Smooth muscle cell (in vitro differentiated cells): ENCODE measurements around the gene DDN. TPM values are rescaled to one million over a fixed set of nuclear protein-coding genes. Genes with fewer than 3 reads are reported as not detected.

Experiments
- DNase-seq: peaks from one replicate; lab custom pipeline; 2025; ENCODE audit not compliant: unreplicated experiment; lab: John Stamatoyannopoulos, UW
- H2AFZ ChIP-seq: fragments of 200-600 bp; sonication (generic); 2 replicates; pipeline ENCODE4 v1.6.0; 2016; ENCODE audit warnings: antibody characterized with exemption, low read depth, mild to moderate bottlenecking
- H3F3A ChIP-seq: fragments of 200-600 bp; sonication (generic); 2 replicates; pipeline ENCODE4 v1.6.0; 2017; ENCODE audit warnings: antibody characterized with exemption, low read depth
- H3K27ac ChIP-seq: fragments of 200-600 bp; sonication (generic); 2 replicates; pipeline ENCODE4 v1.5.1; 2016; ENCODE audit warnings: low read depth, mild to moderate bottlenecking
- H3K27me3 ChIP-seq: fragments of 200-600 bp; sonication (generic); 2 replicates; pipeline ENCODE4 v1.6.1; 2016; ENCODE audit warnings: low read depth, mild to moderate bottlenecking
- H3K36me3 ChIP-seq: fragments of 200-600 bp; sonication (generic); 2 replicates; pipeline ENCODE4 v1.5.1; 2016; ENCODE audit warnings: low read depth
- H3K4me1 ChIP-seq: fragments of 200-600 bp; sonication (generic); 2 replicates; pipeline ENCODE4 v1.5.1; 2016; ENCODE audit warnings: low read depth
- H3K4me2 ChIP-seq: fragments of 200-600 bp; sonication (generic); 2 replicates; pipeline ENCODE4 v1.6.0; 2016; ENCODE audit warnings: mild to moderate bottlenecking
- H3K4me3 ChIP-seq: fragments of 200-600 bp; sonication (generic); 2 replicates; pipeline ENCODE4 v1.5.1; 2016; ENCODE audit warnings: mild to moderate bottlenecking
- H3K79me2 ChIP-seq: fragments of 200-600 bp; sonication (generic); 2 replicates; pipeline ENCODE4 v1.6.0; 2016; ENCODE audit warnings: low read depth, mild to moderate bottlenecking
- H3K9ac ChIP-seq: fragments of 200-600 bp; sonication (generic); 2 replicates; pipeline ENCODE4 v1.6.0; 2016; ENCODE audit warnings: low read depth
- H3K9me3 ChIP-seq: fragments of 200-600 bp; sonication (generic); replicated peaks from 2 replicates; pipeline ENCODE4 v1.5.1; 2016; ENCODE audit warnings: low read depth
- H4K20me1 ChIP-seq: fragments of 200-600 bp; sonication (generic); 2 replicates; pipeline ENCODE4 v1.6.0; 2016; ENCODE audit warnings: low read depth
- WGBS: methylation state at CpG from one replicate; pipeline ENCODE4 v1.1.7; 2016; ENCODE audit warnings: low lambda C conversion rate; 5-methylcytosine and 5-hydroxymethylcytosine counted together
- polyA plus RNA-seq: library from polyadenylated mRNA; unstranded; fragments of >200 nt; fragmentation: Nextera tagmentation; extraction: Ambion mirVana; gene quantifications from 2 replicates; pipeline ENCODE4 v1.2.1, GENCODE V29; 2016
- total RNA-seq: library from RNA; depleted of rRNA; stranded (reverse); fragments of >200 nt; gene quantifications from 2 replicates; pipeline ENCODE4 v1.2.3, GENCODE V29; 2014
- TF ChIP-seq, protein P1 (sequence below): fragments of 200-600 bp; sonication (generic); IDR thresholded peaks from 2 replicates; pipeline ENCODE4 v1.5.1; 2017; ENCODE audit warnings: borderline replicate concordance, mild to moderate bottlenecking, antibody characterized with exemption; ENCODE audit not compliant: insufficient read depth, poor library complexity, severe bottlenecking

The DDN gene
- total and polyA plus RNA-seq, 2 experiments from 2014 or later = 0.03 to 0.13 TPM

DNA sequence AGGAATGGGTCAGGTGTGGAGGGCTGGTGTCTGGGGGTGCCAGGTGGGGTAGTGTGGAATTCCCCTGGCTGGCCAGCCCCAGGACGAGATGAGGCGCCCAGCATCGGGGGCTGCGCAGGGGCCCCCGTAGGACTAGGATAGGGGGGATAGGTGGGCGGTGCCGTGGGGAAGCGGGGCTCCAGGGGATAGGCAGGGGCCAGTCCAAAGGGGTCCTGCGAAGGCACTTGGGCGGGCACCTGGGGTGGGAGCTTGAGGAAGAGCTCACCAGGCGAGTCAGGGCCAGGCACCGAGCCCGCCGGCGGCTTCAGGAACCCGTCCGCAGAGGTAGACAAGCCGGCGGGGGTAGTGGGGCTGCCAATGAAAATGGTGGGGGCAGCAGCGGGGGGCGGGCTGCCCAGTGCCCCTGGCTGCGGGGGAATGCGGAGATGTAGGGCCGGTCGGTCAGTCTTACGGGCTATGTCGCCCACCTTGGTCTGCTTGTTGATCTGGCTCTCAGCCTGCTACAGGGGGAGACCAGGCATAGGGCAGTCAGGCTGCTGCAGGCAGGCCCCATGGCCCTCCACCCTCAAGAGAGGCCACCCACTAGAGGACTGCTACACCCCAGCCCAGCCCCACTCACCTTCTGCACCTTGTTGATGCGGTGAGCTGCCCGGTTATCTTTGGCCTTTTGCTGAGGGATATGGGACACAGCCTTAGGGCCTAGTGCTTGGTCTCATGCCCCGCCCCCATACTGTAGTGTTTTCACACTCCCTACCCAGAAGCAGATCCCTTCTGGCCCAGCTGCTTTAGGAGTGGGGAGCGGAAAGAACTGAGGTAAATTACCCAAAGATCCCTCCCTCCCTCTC, 42.1 kb upstream of the DDN start:
- no peak overlapping the region for H3K9ac ChIP-seq
- TF ChIP-seq, protein P1, sequence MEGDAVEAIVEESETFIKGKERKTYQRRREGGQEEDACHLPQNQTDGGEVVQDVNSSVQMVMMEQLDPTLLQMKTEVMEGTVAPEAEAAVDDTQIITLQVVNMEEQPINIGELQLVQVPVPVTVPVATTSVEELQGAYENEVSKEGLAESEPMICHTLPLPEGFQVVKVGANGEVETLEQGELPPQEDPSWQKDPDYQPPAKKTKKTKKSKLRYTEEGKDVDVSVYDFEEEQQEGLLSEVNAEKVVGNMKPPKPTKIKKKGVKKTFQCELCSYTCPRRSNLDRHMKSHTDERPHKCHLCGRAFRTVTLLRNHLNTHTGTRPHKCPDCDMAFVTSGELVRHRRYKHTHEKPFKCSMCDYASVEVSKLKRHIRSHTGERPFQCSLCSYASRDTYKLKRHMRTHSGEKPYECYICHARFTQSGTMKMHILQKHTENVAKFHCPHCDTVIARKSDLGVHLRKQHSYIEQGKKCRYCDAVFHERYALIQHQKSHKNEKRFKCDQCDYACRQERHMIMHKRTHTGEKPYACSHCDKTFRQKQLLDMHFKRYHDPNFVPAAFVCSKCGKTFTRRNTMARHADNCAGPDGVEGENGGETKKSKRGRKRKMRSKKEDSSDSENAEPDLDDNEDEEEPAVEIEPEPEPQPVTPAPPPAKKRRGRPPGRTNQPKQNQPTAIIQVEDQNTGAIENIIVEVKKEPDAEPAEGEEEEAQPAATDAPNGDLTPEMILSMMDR = no peak
- H3K27me3 ChIP-seq = no peaks in the 10 kb centered on the region
- WGBS = 98% methylated on average over 21 of the region's 31 CpGs
- H3K4me1 ChIP-seq = no peaks in the 10 kb centered on the region
- peaks cover 33% of the 10 kb centered on the region for H4K20me1 ChIP-seq
- no peak for DNase-seq
- no peak overlapping the region for H3K27ac ChIP-seq
- no peaks in the 10 kb centered on the region for H3F3A ChIP-seq
- H3K4me3 ChIP-seq = no peak overlapping the region
- H3K9me3 ChIP-seq = no peaks in the 10 kb centered on the region
- peaks cover 6% of the 10 kb centered on the region for H3K79me2 ChIP-seq
- no peak overlapping the region for H3K4me2 ChIP-seq
- no peak overlapping the region for H2AFZ ChIP-seq
- no peaks in the 10 kb centered on the region for H3K36me3 ChIP-seq

DNA sequence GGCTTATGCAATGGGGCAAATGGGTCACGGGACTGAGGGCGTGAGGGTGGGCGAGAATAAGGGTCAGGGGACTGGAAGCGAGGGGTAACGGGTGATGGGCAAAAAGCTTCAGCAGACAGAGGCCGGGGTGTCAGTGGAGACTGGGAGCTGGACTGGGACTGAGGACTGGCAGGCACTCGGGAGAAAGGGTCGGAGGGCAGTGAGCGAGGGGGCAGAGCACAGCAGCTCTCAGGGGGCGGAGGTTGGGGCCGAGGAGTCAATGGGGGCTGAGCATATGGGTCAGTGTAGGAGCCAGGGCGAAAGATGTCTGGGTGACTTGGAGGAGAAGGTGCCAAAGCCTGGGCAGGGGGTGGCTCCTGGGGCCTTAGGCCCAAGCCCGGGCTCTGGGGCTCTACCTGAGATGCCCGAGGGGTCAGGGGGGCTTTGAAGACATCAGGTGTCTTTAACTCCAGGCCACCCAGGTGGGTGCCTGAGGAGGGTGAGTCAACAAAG, 41.2 kb upstream of the DDN start:
- H3K36me3 ChIP-seq = no peaks in the 10 kb centered on the region
- H2AFZ ChIP-seq = no peak overlapping the region
- no peaks in the 10 kb centered on the region for H3F3A ChIP-seq
- H4K20me1 ChIP-seq = peaks cover 37% of the 10 kb centered on the region
- H3K4me3 ChIP-seq = no peak overlapping the region
- TF ChIP-seq, protein P1 = no peak
- H3K27ac ChIP-seq = no peak overlapping the region
- no peaks in the 10 kb centered on the region for H3K4me1 ChIP-seq
- WGBS = 98% methylated on average over 11 of the region's 14 CpGs
- no peaks in the 10 kb centered on the region for H3K27me3 ChIP-seq
- H3K9ac ChIP-seq = no peak overlapping the region
- DNase-seq = no peak
- H3K4me2 ChIP-seq = no peak overlapping the region
- H3K9me3 ChIP-seq = no peaks in the 10 kb centered on the region
- peaks cover 6% of the 10 kb centered on the region for H3K79me2 ChIP-seq

DNA sequence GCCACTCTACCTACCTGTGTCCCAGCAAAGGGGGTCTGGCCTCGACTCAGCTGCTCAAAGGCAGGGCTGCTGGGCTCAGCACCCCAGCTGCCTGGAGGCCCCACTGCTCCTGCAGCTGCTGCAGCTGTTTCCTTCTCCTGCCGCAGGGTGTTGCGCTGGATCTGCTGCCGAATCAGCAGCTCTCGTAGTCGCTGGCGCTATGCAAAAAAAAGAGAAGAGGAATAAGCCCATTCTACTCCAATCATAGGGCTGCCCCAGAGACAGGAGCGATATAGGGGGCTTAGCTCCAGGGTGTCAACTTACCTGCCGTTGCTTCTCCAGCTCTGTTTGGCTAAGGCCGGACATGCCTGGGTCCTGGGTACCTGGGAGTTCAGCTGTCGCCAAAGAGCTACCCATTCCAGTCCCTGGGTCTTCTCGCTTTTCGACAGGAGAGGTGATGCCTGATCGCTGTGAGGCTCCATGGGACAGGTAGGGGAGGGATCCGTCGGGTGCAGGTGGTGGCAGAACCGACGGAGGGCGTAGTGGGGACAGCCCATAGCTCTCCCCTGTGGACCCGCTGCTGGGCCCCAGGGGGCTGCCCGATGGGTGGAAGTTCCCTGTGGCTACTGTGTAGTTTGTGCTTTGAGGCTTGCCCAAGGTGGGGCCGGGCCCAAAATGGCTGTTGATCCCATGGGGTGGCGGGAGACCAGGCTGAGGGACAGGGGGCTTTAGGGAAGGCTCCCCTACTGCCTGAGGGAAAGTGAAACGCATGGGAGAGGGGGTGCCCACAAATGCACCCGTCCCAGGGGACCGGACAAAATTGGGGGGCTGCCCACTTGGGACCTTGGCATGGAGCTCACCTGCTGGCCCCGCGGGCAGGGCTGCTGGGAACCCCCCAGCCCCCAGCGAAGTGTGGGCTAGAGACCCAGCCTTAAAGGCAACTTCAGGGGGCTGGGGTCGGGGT, 40.5 kb upstream of the DDN start:
- no peaks in the 10 kb centered on the region for H3K9me3 ChIP-seq
- no peaks in the 10 kb centered on the region for H3K4me1 ChIP-seq
- no peak overlapping the region for H3K27ac ChIP-seq
- no peaks in the 10 kb centered on the region for H3F3A ChIP-seq
- H3K79me2 ChIP-seq = peaks cover 6% of the 10 kb centered on the region
- TF ChIP-seq, protein P1 = no peak
- H3K4me2 ChIP-seq = no peak overlapping the region
- H4K20me1 ChIP-seq = peaks cover 38% of the 10 kb centered on the region
- no peaks in the 10 kb centered on the region for H3K36me3 ChIP-seq
- WGBS = 98% methylated on average over 30 of the region's 30 CpGs
- no peak for DNase-seq
- H2AFZ ChIP-seq = no peak overlapping the region
- no peak overlapping the region for H3K9ac ChIP-seq
- H3K4me3 ChIP-seq = no peak overlapping the region
- H3K27me3 ChIP-seq = no peaks in the 10 kb centered on the region
